K562 (cell line): ENCODE results near the gene CHMP2A. TPM values are rescaled to one million over a fixed set of nuclear protein-coding genes. Genes with fewer than 3 reads are reported as not detected.

Experiments
- MGA ChIP-seq: fragments of 450-650 bp; IDR thresholded peaks from 2 replicates; pipeline ENCODE4 v1.6.1; 2016; ENCODE audit warnings: mild to moderate bottlenecking, moderate library complexity
- PML ChIP-seq: IDR thresholded peaks from 2 replicates; pipeline ENCODE4 v1.6.1; 2012; ENCODE audit warnings: low read length, inconsistent platforms
- RCOR1 ChIP-seq, 2 experiments: IDR thresholded peaks; 2 replicates each; pipeline ENCODE4 v1.6.1; 2012; ENCODE audit warnings: low read depth in 2 of 2, low read length in 2 of 2, borderline replicate concordance in 1 of 2, improper control_type of control experiment in 1 of 2
- polyA plus RNA-seq, 8 experiments: library from polyadenylated mRNA; depleted of rRNA in 4 of 8; stranded (reverse) in 5 of 8; unstranded in 3 of 8; fragments of >200 nt; fragmentation: Nextera tagmentation in 2 of 8; fragmentation: Illumina TruSeq in 1 of 8; extraction: Ambion mirVana in 2 of 8; extraction: Trizol in 1 of 8; gene quantifications; 2 replicates each; pipeline versions ENCODE4 v1.2.1 to v1.2.3, GENCODE V29; 2011 to 2014; ENCODE audit warnings: inconsistent platforms in 1 of 8, missing spikeins in 1 of 8
- total RNA-seq, 7 experiments: library from RNA; depleted of rRNA in 6 of 7; stranded (reverse); fragments of >200 nt in 6 of 7; fragmentation: Illumina TruSeq in 2 of 7; extraction: Trizol in 2 of 7; gene quantifications; 2 replicates each; pipeline versions ENCODE4 v1.2.1 to v1.2.3, GENCODE V29; 2011 to 2021; ENCODE audit warnings: low replicate concordance in 1 of 7

The CHMP2A gene
- total and polyA plus RNA-seq, 9 of the 15 experiments (the other 6 are each of a cell fraction or from before 2014, with no cell fraction given): 57.6 to 159 (median 87.2) TPM

- TF ChIP-seq MGA (peak; percentile 90), PML (0 out of 2 replicates have a peak, but pooled peaks have one; percentile 18), RCOR1 (IDR thresholded peaks at IDR 0.05; ENCODE audit: borderline replicate concordance in 1 of 2, low read depth in 2 of 2, low read length in 2 of 2) (peak in 1 of 2 experiments; percentile 82; a peak in 2 of 4 replicates)
These were observed 26.6 kb upstream of the CHMP2A start (continued) for GRCh38 chr19:58581227-58582141.
